CD4-positive, alpha-beta memory T cell (primary cell): ENCODE measurements around the gene OPA3. TPM values are rescaled to one million over a fixed set of nuclear protein-coding genes. Genes with fewer than 3 reads are reported as not detected.

Source experiments
- CTCF ChIA-PET: fragments of 350-600 bp; sonication (Branson Sonifier 250); formaldehyde crosslinking; loops from one replicate; lab custom pipeline; 2021; ENCODE audit warnings: inconsistent platforms; ENCODE audit not compliant: partially characterized antibody; lab: Charles Lee
- POLR2A ChIA-PET: fragments of 350-600 bp; sonication (Branson Sonifier 250); formaldehyde crosslinking; loops from one replicate; lab custom pipeline; 2021; ENCODE audit not compliant: partially characterized antibody; lab: Charles Lee
- DNase-seq, 5 donors: peaks; one replicate each; pipeline versions ENCODE4 v3.0.0 to v3.0.0-alpha.2; 2020 to 2022; ENCODE audit warnings: mixed read lengths in 1 of 5
- H3K27ac ChIP-seq: one replicate; pipeline ENCODE4 v1.7.0; 2013; ENCODE audit warnings: low read depth, low read length
- H3K27me3 ChIP-seq: 2 replicates; pipeline ENCODE4 v1.7.0; 2013; ENCODE audit warnings: mild to moderate bottlenecking, low read length, moderate library complexity; ENCODE audit not compliant: insufficient read depth
- H3K36me3 ChIP-seq: 2 replicates; pipeline ENCODE4 v1.7.0; 2013; ENCODE audit warnings: mild to moderate bottlenecking, low read length, moderate library complexity; ENCODE audit not compliant: insufficient read depth
- H3K4me1 ChIP-seq: 2 replicates; pipeline ENCODE4 v1.7.0; 2013; ENCODE audit warnings: mild to moderate bottlenecking, low read length, moderate library complexity; ENCODE audit not compliant: insufficient read depth
- H3K4me3 ChIP-seq, 2 donors: one replicate each; pipeline ENCODE4 v1.7.0; 2013; ENCODE audit warnings: low read length in 2 of 2, mild to moderate bottlenecking in 1 of 2
- H3K9me3 ChIP-seq, 2 donors: one replicate each; pipeline ENCODE4 v1.7.0; 2013; ENCODE audit warnings: low read length in 2 of 2, control low read depth in 1 of 2; ENCODE audit not compliant: control insufficient read depth in 1 of 2
- H3K27ac Mint-ChIP-seq, 7 donors: one replicate each; pipeline ENCODE4 v1.8.0; 2020 to 2021; ENCODE audit warnings: mixed read lengths in 7 of 7, mild to moderate bottlenecking in 6 of 7, inconsistent platforms in 3 of 7, moderate library complexity in 3 of 7
- H3K27me3 Mint-ChIP-seq, 2 donors: one replicate each; pipeline ENCODE4 v1.8.0; 2020 to 2021; ENCODE audit warnings: mixed read lengths in 2 of 2
- H3K36me3 Mint-ChIP-seq, 2 donors: one replicate each; pipeline ENCODE4 v1.8.0; 2020 to 2021; ENCODE audit warnings: mixed read lengths in 2 of 2, inconsistent platforms in 1 of 2, mild to moderate bottlenecking in 1 of 2
- H3K4me1 Mint-ChIP-seq, 4 donors: one replicate each; pipeline ENCODE4 v1.8.0; 2020 to 2021; ENCODE audit warnings: mixed read lengths in 4 of 4, mild to moderate bottlenecking in 1 of 4
- H3K4me3 Mint-ChIP-seq, 8 donors: one replicate each; pipeline ENCODE4 v1.8.0; 2020 to 2021; ENCODE audit warnings: mixed read lengths in 8 of 8, mild to moderate bottlenecking in 7 of 8, moderate library complexity in 6 of 8, inconsistent platforms in 3 of 8
- H3K9me3 Mint-ChIP-seq, 8 donors: one replicate each; pipeline ENCODE4 v1.8.0; 2020 to 2021; ENCODE audit warnings: mixed read lengths in 8 of 8, mild to moderate bottlenecking in 5 of 8, inconsistent platforms in 3 of 8, moderate library complexity in 1 of 8
- intact Hi-C: fragments of 100-400 bp; cut with micrococcal nuclease; formaldehyde crosslinking; loops from one replicate; pipeline ENCODE4 v1.15.1; 2023
- polyA plus RNA-seq, 2 donors: library from polyadenylated mRNA; unstranded; fragments of 300-500 nt; fragmentation: Illumina TruSeq; gene quantifications; one replicate each; pipeline ENCODE4 v1.2.3, GENCODE V29; 2021
- total RNA-seq, 2 experiments: library from RNA; stranded (reverse); gene quantifications; one replicate each; pipeline ENCODE4 v1.2.3, GENCODE V29; 2021

The OPA3 gene
- total and polyA plus RNA-seq, 4 experiments from 2014 or later: 4.4 to 12.9 (median 10.3) TPM

DNA sequence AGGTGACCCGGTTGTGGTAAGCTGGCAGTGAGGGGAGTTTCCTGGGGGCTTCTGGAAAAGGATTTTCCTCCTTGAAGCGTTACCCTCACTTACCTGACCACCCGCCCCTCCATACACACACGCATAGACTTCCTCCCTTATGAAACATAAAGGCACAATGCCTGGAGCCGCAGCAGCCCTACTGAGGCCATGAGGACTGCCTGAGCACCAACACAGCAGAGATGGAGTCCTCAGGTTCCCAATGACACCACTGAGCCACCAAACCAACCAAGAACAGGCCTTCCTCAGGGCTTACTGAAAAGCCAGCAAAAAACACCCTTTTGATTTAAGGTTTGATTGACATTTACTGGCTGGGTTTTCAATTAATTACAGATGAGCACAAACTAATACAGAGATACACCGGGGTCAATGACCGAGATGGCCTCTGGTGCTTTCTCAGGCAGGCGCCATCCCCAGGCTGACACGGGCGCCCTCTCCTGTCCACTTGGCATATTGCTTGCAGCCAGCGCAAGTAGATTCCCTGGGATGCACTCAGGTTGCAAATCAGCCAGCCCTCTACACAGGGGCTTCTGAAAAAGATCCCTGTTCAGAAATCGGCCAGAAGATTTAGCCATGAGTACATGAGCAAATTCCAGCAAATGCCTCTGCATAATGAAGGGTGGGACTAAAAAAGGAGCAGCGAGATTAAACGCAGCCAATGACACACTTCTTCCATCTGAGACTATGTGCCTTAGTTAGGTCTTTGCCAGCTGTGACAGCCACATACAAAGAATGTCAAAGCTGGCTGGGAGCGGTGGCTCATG lies 14.8 kb downstream of the OPA3 start:
- POLR2A ChIA-PET: no interaction called here
- Histone ChIP-seq H3K9me3 (no peaks in the 10 kb centered on the region), H3K27me3 (no peaks in the 10 kb centered on the region), H3K36me3 (no peaks in the 10 kb centered on the region), H3K27ac (no peak overlapping the region), H3K4me1 (no peaks in the 10 kb centered on the region), H3K4me3 (no peak overlapping the region)
- no peaks in the 10 kb centered on the region for H3K36me3 Mint-ChIP-seq
- peak overlapping the region in 5 of 7 donors; percentile 29 to 88 (median 74) for H3K27ac Mint-ChIP-seq
- H3K4me1 Mint-ChIP-seq: peaks cover 1 to 8% (median 7%) of the 10 kb centered on the region in 4 donors
- no peaks in the 10 kb centered on the region for H3K9me3 Mint-ChIP-seq
- CTCF ChIA-PET: interaction anchor here (0.8 to 0.9 kb wide), 2 partner anchors 18 to 75 kb away, joined by 3 read pairs; no protein-coding TSS in a partner anchor
- H3K27me3 Mint-ChIP-seq: no peaks in the 10 kb centered on the region
- peak overlapping the region in 1 of 8 donors; percentile 65 for H3K4me3 Mint-ChIP-seq
- intact Hi-C loops: no loop called here
- peak; percentile 28 to 46 (median 37) for DNase-seq

GRCh38 chr19:45568732-45569131 lies 15.9 kb downstream of the OPA3 start:
- Histone ChIP-seq H3K27ac (no peak overlapping the region), H3K4me1 (peaks cover 7% of the 10 kb centered on the region), H3K4me3 (no peak overlapping the region), H3K27me3 (no peaks in the 10 kb centered on the region), H3K9me3 (no peaks in the 10 kb centered on the region), H3K36me3 (no peaks in the 10 kb centered on the region)
- DNase-seq: no peak
- peaks cover 1 to 17% (median 11%) of the 10 kb centered on the region in 4 donors for H3K4me1 Mint-ChIP-seq
- H3K27me3 Mint-ChIP-seq: no peaks in the 10 kb centered on the region
- no peaks in the 10 kb centered on the region for H3K36me3 Mint-ChIP-seq
- ChIA-PET CTCF (interaction anchor here (0.8 to 1.4 kb wide), 3 partner anchors 10 to 74 kb away, joined by 3 to 4 read pairs (median 3); no protein-coding TSS in a partner anchor), POLR2A (no interaction called here)
- H3K27ac Mint-ChIP-seq: no peak overlapping the region
- intact Hi-C loops: no loop called here
- no peaks in the 10 kb centered on the region for H3K9me3 Mint-ChIP-seq
- H3K4me3 Mint-ChIP-seq: no peak overlapping the region

DNA sequence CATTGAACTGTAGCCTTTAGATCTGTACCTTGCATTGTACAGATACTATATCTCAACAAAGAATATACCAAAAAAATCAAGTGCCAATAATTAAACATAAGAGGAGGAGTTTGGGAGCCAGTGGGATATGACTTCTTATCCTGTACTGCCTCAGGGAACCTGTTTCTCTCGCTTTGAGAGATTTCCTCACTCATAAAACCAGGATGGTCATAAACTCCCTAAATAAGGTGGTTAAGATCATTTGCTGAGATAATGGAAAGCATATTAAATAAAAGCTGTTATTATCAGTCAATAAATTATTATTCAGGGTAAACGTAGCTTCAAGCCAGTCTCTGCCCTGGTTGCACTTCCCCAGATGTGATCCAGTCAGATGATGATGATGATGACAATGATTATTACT lies 17.0 kb downstream of the OPA3 start:
- Histone ChIP-seq H3K4me3 (no peak overlapping the region), H3K9me3 (no peaks in the 10 kb centered on the region), H3K4me1 (peaks cover 16% of the 10 kb centered on the region), H3K36me3 (no peaks in the 10 kb centered on the region), H3K27me3 (no peaks in the 10 kb centered on the region), H3K27ac (no peak overlapping the region)
- intact Hi-C loops: no loop called here
- Mint-ChIP-seq H3K9me3 (no peaks in the 10 kb centered on the region), H3K4me3 (no peak overlapping the region), H3K27ac (no peak overlapping the region), H3K27me3 (no peaks in the 10 kb centered on the region), H3K4me1 (peaks cover 5 to 25% (median 18%) of the 10 kb centered on the region in 4 donors), H3K36me3 (no peaks in the 10 kb centered on the region)
- no peak for DNase-seq
- CTCF ChIA-PET: interaction anchor here (0.6 to 1.4 kb wide), 3 partner anchors 9 to 128 kb away, joined by 3 to 4 read pairs (median 3); no protein-coding TSS in a partner anchor
- POLR2A ChIA-PET: no interaction called here

GRCh38 chr19:45564131-45564780 lies 20.3 kb downstream of the OPA3 start:
- Mint-ChIP-seq H3K36me3 (no peaks in the 10 kb centered on the region), H3K9me3 (no peaks in the 10 kb centered on the region), H3K27me3 (no peaks in the 10 kb centered on the region), H3K4me1 (peaks cover 6 to 26% (median 14%) of the 10 kb centered on the region in 4 donors), H3K27ac (peak overlapping the region in 5 of 7 donors; percentile 9 to 72 (median 35)), H3K4me3 (peak overlapping the region in 2 of 8 donors; percentile 17 to 24)
- no peaks in the 10 kb centered on the region for H3K9me3 ChIP-seq
- peak overlapping the region; percentile 15 for H3K27ac ChIP-seq
- CTCF ChIA-PET: no interaction called here
- POLR2A ChIA-PET: no interaction called here
- no peaks in the 10 kb centered on the region for H3K36me3 ChIP-seq
- no peak for DNase-seq
- no peaks in the 10 kb centered on the region for H3K27me3 ChIP-seq
- intact Hi-C loops: no loop called here
- no peak overlapping the region for H3K4me3 ChIP-seq
- peaks cover 21% of the 10 kb centered on the region for H3K4me1 ChIP-seq

GRCh38 chr19:45560686-45561085 lies 23.9 kb downstream of the OPA3 start:
- intact Hi-C loops: no loop called here
- Histone ChIP-seq H3K4me1 (peaks cover 33% of the 10 kb centered on the region), H3K4me3 (no peak overlapping the region), H3K27ac (no peak overlapping the region), H3K9me3 (no peaks in the 10 kb centered on the region), H3K36me3 (no peaks in the 10 kb centered on the region), H3K27me3 (no peaks in the 10 kb centered on the region)
- Mint-ChIP-seq H3K4me3 (no peak overlapping the region), H3K36me3 (peaks cover 0 to 1% of the 10 kb centered on the region in 2 donors), H3K4me1 (peaks cover 10 to 42% (median 19%) of the 10 kb centered on the region in 4 donors), H3K27me3 (no peaks in the 10 kb centered on the region), H3K27ac (peak overlapping the region in 2 of 7 donors; percentile 29 to 86), H3K9me3 (no peaks in the 10 kb centered on the region)
- CTCF ChIA-PET: no interaction called here
- no peak for DNase-seq
- POLR2A ChIA-PET: no interaction called here

GRCh38 chr19:45560038-45560437 lies 24.6 kb downstream of the OPA3 start:
- no peaks in the 10 kb centered on the region for H3K27me3 ChIP-seq
- no peak overlapping the region for H3K4me3 ChIP-seq
- intact Hi-C loops: no loop called here
- no peak overlapping the region for H3K27ac ChIP-seq
- DNase-seq: no peak
- no peaks in the 10 kb centered on the region for H3K9me3 Mint-ChIP-seq
- ChIA-PET POLR2A (no interaction called here), CTCF (interaction anchor here (0.9 kb wide), 1 partner anchor 15 kb away, joined by 3 read pairs; no protein-coding TSS in a partner anchor)
- peaks cover 10 to 42% (median 19%) of the 10 kb centered on the region in 4 donors for H3K4me1 Mint-ChIP-seq
- peaks cover 0 to 1% of the 10 kb centered on the region in 2 donors for H3K36me3 Mint-ChIP-seq
- H3K27me3 Mint-ChIP-seq: no peaks in the 10 kb centered on the region
- H3K4me1 ChIP-seq: peaks cover 33% of the 10 kb centered on the region
- no peak overlapping the region for H3K4me3 Mint-ChIP-seq
- H3K27ac Mint-ChIP-seq: peak overlapping the region in 1 of 7 donors; percentile 52
- H3K36me3 ChIP-seq: no peaks in the 10 kb centered on the region
- no peaks in the 10 kb centered on the region for H3K9me3 ChIP-seq
